Measurements from ENCODE around the gene LVRN. TPM values are rescaled to one million over a fixed set of nuclear protein-coding genes. Genes with fewer than 3 reads are reported as not detected.

The LVRN gene
- total RNA-seq, 4 donors from 2014 or later: 3.0 to 5.5 (median 4.4) TPM

DNA sequence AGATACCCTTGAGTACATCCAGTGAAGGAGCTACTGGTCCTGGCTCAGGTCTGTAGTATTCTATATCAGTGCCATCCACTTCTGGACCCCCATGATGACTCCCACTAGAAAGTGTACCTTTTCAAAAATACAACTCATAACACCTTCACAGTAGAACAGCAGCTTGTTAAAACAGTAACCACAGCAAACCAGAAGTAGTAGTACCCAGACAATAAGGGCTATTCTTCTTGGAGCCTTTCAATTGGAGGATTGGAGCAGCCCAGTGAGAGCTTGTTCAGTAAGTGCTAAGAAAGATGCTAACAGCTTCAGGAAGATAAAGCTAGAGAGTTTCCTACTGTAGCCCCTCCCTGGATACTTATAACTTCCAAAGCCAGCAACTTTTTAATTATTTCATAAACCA, 80.1 kb downstream of the LVRN start:
- H3K9me3 ChIP-seq: no peaks in the 10 kb centered on the region
- TF ChIP-seq POLR2AphosphoS5 (IDR thresholded peaks at IDR 0.05): no peak
- TF ChIP-seq, protein P1, sequence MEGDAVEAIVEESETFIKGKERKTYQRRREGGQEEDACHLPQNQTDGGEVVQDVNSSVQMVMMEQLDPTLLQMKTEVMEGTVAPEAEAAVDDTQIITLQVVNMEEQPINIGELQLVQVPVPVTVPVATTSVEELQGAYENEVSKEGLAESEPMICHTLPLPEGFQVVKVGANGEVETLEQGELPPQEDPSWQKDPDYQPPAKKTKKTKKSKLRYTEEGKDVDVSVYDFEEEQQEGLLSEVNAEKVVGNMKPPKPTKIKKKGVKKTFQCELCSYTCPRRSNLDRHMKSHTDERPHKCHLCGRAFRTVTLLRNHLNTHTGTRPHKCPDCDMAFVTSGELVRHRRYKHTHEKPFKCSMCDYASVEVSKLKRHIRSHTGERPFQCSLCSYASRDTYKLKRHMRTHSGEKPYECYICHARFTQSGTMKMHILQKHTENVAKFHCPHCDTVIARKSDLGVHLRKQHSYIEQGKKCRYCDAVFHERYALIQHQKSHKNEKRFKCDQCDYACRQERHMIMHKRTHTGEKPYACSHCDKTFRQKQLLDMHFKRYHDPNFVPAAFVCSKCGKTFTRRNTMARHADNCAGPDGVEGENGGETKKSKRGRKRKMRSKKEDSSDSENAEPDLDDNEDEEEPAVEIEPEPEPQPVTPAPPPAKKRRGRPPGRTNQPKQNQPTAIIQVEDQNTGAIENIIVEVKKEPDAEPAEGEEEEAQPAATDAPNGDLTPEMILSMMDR (IDR thresholded peaks at IDR 0.05): no peak
- no peak for TF ChIP-seq POLR2A (IDR thresholded peaks at IDR 0.05)
- no peak for TF ChIP-seq EP300 (IDR thresholded peaks at IDR 0.05)
- H3K4me3 ChIP-seq: no peak overlapping the region
- no peaks in the 10 kb centered on the region for H3K36me3 ChIP-seq
- no peak for ATAC-seq
- no peak overlapping the region for H3K27ac ChIP-seq
- H3K27me3 ChIP-seq: peaks cover 4% of the 10 kb centered on the region
- H3K4me1 ChIP-seq: no peaks in the 10 kb centered on the region

DNA sequence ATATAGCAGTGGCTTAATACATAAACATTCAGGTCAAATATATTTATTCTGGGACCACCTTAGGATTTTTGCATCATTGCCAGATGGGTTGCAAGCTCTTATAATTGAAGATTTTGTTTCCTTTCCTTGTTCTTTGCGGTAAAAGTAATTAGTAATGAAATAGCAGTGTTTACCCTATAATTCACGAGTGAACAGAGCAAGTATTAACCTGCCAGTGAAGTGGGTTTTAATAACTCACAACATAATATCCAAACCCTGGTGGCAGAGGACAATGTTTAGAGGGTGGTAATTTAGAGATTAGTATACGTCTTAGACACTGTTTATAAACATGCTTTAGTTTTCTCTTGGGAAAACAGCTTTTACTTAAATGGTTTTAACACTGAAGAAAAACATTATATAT, 81.8 kb downstream of the LVRN start:
- no peak for TF ChIP-seq POLR2A (IDR thresholded peaks at IDR 0.05)
- TF ChIP-seq EP300 (IDR thresholded peaks at IDR 0.05): no peak
- TF ChIP-seq POLR2AphosphoS5 (IDR thresholded peaks at IDR 0.05): no peak
- TF ChIP-seq, protein P1 (IDR thresholded peaks at IDR 0.05): no peak
- no peak for ATAC-seq
- H3K4me1 ChIP-seq: no peaks in the 10 kb centered on the region
- H3K36me3 ChIP-seq: no peaks in the 10 kb centered on the region
- no peak overlapping the region for H3K27ac ChIP-seq
- WGBS, 2 donors (ENCODE audit: low coverage in 1 of 2): 46 to 61% methylated on average over 3 of the region's 3 CpGs
- H3K27me3 ChIP-seq: no peaks in the 10 kb centered on the region
- no peaks in the 10 kb centered on the region for H3K9me3 ChIP-seq
- no peak overlapping the region for H3K4me3 ChIP-seq

DNA sequence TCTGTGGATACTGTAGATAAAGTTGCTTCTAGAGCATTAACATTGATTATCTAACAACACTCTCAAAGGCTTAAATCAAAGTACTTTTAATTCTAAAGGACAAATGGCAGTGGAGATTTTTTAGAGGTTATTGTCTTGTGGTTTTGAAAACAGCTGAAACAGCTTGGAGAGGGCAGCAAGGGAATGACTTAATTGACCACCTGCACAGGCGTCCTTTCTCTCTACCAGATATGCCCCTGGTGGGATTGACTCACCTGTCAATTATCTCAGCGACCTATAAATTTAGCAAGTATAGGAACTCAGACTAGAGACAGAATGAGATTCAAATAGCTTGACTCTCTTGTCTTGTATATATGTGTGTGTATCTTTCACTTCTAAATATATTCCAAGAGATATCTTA, 83.5 kb downstream of the LVRN start:
- Histone ChIP-seq H3K27ac (no peak overlapping the region), H3K9me3 (no peaks in the 10 kb centered on the region), H3K4me1 (no peaks in the 10 kb centered on the region), H3K27me3 (no peaks in the 10 kb centered on the region), H3K4me3 (no peak overlapping the region), H3K36me3 (no peaks in the 10 kb centered on the region)
- ATAC-seq: no peak
- TF ChIP-seq EP300 (IDR thresholded peaks at IDR 0.05) (no peak), POLR2AphosphoS5 (IDR thresholded peaks at IDR 0.05) (no peak), POLR2A (IDR thresholded peaks at IDR 0.05) (no peak)
- TF ChIP-seq, protein P1 (IDR thresholded peaks at IDR 0.05): no peak
- WGBS, 2 donors (ENCODE audit: low coverage in 1 of 2): 67 to 86% methylated on average over 2 of the region's 2 CpGs

DNA sequence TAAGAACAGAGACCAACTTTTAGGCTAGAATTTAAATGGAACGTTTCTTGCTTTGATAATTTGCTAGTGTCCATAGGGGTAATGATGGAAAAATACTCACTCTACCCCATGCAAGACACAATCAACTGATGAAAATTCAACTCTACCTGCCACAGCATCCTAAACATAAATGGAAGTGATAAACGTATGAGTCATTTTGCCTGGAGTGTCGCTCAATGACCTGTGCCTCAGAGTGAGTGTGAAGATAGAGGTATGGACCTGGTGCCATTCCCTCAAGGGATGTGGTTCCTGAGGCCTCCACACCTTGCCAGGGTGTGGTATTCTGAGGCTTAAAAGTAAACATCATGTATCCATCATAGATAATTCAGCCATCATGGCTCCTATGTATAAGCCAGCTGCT, 84.0 kb downstream of the LVRN start:
- no peak overlapping the region for H3K4me3 ChIP-seq
- no peaks in the 10 kb centered on the region for H3K36me3 ChIP-seq
- no peaks in the 10 kb centered on the region for H3K27me3 ChIP-seq
- no peaks in the 10 kb centered on the region for H3K9me3 ChIP-seq
- H3K27ac ChIP-seq: no peak overlapping the region
- WGBS, 2 donors (ENCODE audit: low coverage in 1 of 2): 87 to 90% methylated on average over 3 of the region's 3 CpGs
- H3K4me1 ChIP-seq: no peaks in the 10 kb centered on the region
- no peak for ATAC-seq
- TF ChIP-seq EP300 (IDR thresholded peaks at IDR 0.05): no peak
- no peak for TF ChIP-seq POLR2AphosphoS5 (IDR thresholded peaks at IDR 0.05)
- no peak for TF ChIP-seq POLR2A (IDR thresholded peaks at IDR 0.05)
- TF ChIP-seq, protein P1 (IDR thresholded peaks at IDR 0.05): no peak

DNA sequence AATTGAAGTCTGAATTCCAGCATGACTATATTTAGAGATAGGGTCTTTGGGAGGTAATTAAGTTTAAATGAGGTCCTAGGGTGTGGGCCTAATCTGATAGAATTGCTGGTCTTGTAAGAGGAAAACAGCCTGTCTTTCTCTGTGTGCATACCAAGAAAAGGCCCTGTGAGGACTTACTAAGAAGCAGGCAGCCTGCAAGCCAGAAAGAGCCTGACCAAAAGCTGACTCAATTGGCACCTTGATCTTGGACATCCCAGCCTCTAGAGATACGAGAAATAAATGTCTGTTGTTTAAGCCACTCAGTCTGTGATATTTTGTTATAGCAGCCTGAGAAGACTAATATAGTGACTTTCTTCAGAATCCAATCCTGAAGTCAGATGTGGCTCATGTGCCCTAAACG, 84.5 kb downstream of the LVRN start:
- no peaks in the 10 kb centered on the region for H3K9me3 ChIP-seq
- TF ChIP-seq, protein P1 (IDR thresholded peaks at IDR 0.05): no peak
- no peak for TF ChIP-seq POLR2A (IDR thresholded peaks at IDR 0.05)
- no peak for TF ChIP-seq EP300 (IDR thresholded peaks at IDR 0.05)
- no peak for TF ChIP-seq POLR2AphosphoS5 (IDR thresholded peaks at IDR 0.05)
- H3K4me1 ChIP-seq: no peaks in the 10 kb centered on the region
- ATAC-seq: no peak
- no peaks in the 10 kb centered on the region for H3K36me3 ChIP-seq
- H3K27ac ChIP-seq: no peak overlapping the region
- no peaks in the 10 kb centered on the region for H3K27me3 ChIP-seq
- no peak overlapping the region for H3K4me3 ChIP-seq
- WGBS, 2 donors (ENCODE audit: low coverage in 1 of 2): 74 to 85% methylated on average over 2 of the region's 2 CpGs

Measured in gastroesophageal sphincter (tissue), 4 donors.